Heart left ventricle (tissue), 16 donors: ENCODE measurements around the gene ITM2C. TPM values are rescaled to one million over a fixed set of nuclear protein-coding genes. Genes with fewer than 3 reads are reported as not detected.

Source experiments
- ATAC-seq, 4 donors: fragments of 200-7000 bp; cut with Tn5 transposase; one replicate each; pipeline ENCODE4 v1.9.1; 2020 to 2022; ENCODE audit warnings: moderate library complexity in 4 of 4, mild to moderate bottlenecking in 3 of 4, moderate number of reproducible peaks in 1 of 4
- DNase-seq, 5 donors: peaks; one replicate each; pipeline ENCODE4 v3.0.0-alpha.2; 2020
- H3K27ac ChIP-seq, 12 donors: fragments of 200-600 bp; sonication (generic) in 4 of 12; one replicate each; pipeline versions ENCODE4 v1.5.0 to v1.8.0; 2016 to 2022; ENCODE audit warnings: mild to moderate bottlenecking in 2 of 12
- H3K27me3 ChIP-seq, 9 donors: fragments of 200-600 bp; sonication (generic) in 2 of 9; one replicate each; pipeline versions ENCODE4 v1.5.1 to v1.8.0; 2016 to 2022; ENCODE audit warnings: mild to moderate bottlenecking in 3 of 9
- H3K36me3 ChIP-seq, 9 donors: fragments of 200-600 bp; sonication (generic) in 2 of 9; one replicate each; pipeline versions ENCODE4 v1.5.0 to v1.8.0; 2018 to 2022; ENCODE audit warnings: mild to moderate bottlenecking in 2 of 9
- H3K4me1 ChIP-seq, 12 donors: fragments of 200-600 bp; sonication (generic) in 4 of 12; one replicate each; pipeline versions ENCODE4 v1.5.0 to v1.8.0; 2016 to 2022; ENCODE audit warnings: mild to moderate bottlenecking in 3 of 12
- H3K4me3 ChIP-seq, 12 donors: fragments of 200-600 bp; sonication (generic) in 4 of 12; one replicate each; pipeline versions ENCODE4 v1.5.0 to v1.8.0; 2017 to 2022; ENCODE audit warnings: mild to moderate bottlenecking in 9 of 12, moderate library complexity in 4 of 12
- H3K9me3 ChIP-seq, 12 donors: fragments of 200-600 bp; sonication (generic) in 4 of 12; one replicate each; pipeline versions ENCODE4 v1.5.0 to v1.8.0; 2016 to 2022; ENCODE audit warnings: mild to moderate bottlenecking in 1 of 12
- POLR2A ChIP-seq, 2 donors: fragments of 450-650 bp; IDR thresholded peaks; one replicate each; pipeline ENCODE4 v1.6.1; 2017; ENCODE audit warnings: antibody characterized with exemption in 2 of 2, mild to moderate bottlenecking in 2 of 2, moderate library complexity in 2 of 2
- WGBS, 4 donors: extraction: QIAGEN DNeasy Blood & Tissue Kit in 2 of 4; methylation state at CpG; one replicate each; pipeline versions ENCODE4 v1.1.5 to v1.1.7; 2013 to 2018; 5-methylcytosine and 5-hydroxymethylcytosine counted together
- intact Hi-C, 10 donors: fragments of 100-400 bp; cut with DNase I; formaldehyde crosslinking; loops; one replicate each; pipeline versions ENCODE4 v1.11.1 to v1.14.2; 2022
- polyA plus RNA-seq, 2 donors: library from polyadenylated mRNA; stranded (reverse); fragments of 200-250 nt; gene quantifications; one replicate each; pipeline ENCODE4 v1.2.3, GENCODE V29; 2013
- total RNA-seq, 9 donors: library from RNA; depleted of rRNA in 2 of 9; stranded (reverse); fragments of >200 nt in 2 of 9; fragmentation: NEBNext Ultra II Directional in 3 of 9; extraction: Animal tissue kit (Norgen Biotek cat#: 25700) in 3 of 9; gene quantifications; one replicate each; pipeline versions ENCODE4 v1.1.0 to v1.2.4, GENCODE V29; 2016 to 2023
- TF ChIP-seq, protein P1 (sequence below), 12 donors: fragments of 200-600 bp; sonication (generic) in 4 of 12; IDR thresholded peaks; one replicate each; pipeline versions ENCODE4 v1.5.0 to v1.8.0; 2018 to 2022; ENCODE audit warnings: antibody characterized with exemption in 12 of 12, mild to moderate bottlenecking in 5 of 12
- donor health status: ischemic (EF 13 %, LVEDD 7.1; RV severe dilation, severe dysfunction).
- donor health status: healthy with polysubstance abuse.
- donor health status: DM: no; HTN: yes; CAD: no.
- donor health status: DM: no; HTN: no; CAD: no.
- donor health status: ischemic (EF 25% LVEDD 6.9; RV normal size, moderate dysfunction).
- donor health status: ischemic (EF 25% LVEDD 5.7; RV mildly dilated, moderate dysfunction).
- donor health status: healthy.
- donor health status: DM: yes; HTN: yes; CAD: no.
- donor health status: ischemic (EF 35%, LVEDD 5.7; RV mildly dilated, moderate dysfunction).
- donor health status: nonischemic (EF 11% LVEDD 7.7; RV severe dilation, severe dysfunction).
- donor health status: DM: yes; HTN: yes; CAD: no.
- donor health status: PGD.
- donor health status: ischemic (EF 29% LVEDD 5.4; RV normal size, mild dysfunction).
- donor health status: nonischemic (EF 23%, LVEDD 6.1; RV moderate dilation, normal function).

ITM2C gene
- total and polyA plus RNA-seq, 11 donors, result 19.7 to 36.6 (median 26.0) TPM

DNA sequence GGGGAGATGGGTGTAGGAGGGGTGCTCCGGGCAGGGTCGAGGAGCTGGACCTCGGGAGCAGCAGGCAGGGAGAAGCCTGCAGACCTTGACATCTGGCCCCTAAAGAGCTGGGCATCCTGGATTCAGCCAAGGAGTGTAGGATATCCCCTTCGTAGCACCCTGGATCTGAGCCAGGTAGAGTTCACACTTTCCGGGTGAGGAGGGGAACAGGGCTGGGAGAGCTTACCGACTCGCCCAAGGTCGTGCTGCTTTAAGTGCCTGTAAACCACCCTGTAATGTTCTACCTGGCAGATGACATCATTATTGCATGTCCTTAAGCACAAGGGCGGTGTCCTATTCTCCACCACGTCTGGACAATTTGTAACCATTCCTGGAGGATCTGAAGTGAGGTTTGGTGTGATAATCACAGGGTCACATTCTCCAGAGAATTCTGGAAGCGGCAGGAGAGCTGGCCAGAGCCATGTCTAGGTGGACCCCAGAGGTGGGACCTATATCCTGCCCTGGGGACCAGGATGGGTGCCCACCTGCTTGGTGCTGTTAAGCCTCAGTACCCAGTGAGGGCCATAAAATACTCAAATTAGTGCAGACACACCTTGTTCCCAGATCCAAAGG lies 14.6 kb downstream of the ITM2C start:
- TF ChIP-seq, protein P1, sequence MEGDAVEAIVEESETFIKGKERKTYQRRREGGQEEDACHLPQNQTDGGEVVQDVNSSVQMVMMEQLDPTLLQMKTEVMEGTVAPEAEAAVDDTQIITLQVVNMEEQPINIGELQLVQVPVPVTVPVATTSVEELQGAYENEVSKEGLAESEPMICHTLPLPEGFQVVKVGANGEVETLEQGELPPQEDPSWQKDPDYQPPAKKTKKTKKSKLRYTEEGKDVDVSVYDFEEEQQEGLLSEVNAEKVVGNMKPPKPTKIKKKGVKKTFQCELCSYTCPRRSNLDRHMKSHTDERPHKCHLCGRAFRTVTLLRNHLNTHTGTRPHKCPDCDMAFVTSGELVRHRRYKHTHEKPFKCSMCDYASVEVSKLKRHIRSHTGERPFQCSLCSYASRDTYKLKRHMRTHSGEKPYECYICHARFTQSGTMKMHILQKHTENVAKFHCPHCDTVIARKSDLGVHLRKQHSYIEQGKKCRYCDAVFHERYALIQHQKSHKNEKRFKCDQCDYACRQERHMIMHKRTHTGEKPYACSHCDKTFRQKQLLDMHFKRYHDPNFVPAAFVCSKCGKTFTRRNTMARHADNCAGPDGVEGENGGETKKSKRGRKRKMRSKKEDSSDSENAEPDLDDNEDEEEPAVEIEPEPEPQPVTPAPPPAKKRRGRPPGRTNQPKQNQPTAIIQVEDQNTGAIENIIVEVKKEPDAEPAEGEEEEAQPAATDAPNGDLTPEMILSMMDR (IDR thresholded peaks at IDR 0.05), result no peak
- no peak for TF ChIP-seq POLR2A (IDR thresholded peaks at IDR 0.05)
- Histone ChIP-seq H3K9me3 (no peaks in the 10 kb centered on the region), H3K4me3 (no peak overlapping the region), H3K27me3 (no peaks in the 10 kb centered on the region), H3K36me3 (peaks cover 0 to 26% (median 0%) of the 10 kb centered on the region in 9 donors), H3K27ac (no peak overlapping the region), H3K4me1 (no peaks in the 10 kb centered on the region)
- 48 to 67% (median 52%) methylated on average over 8 to 11 of the region's 11 CpGs for WGBS, 4 donors
- peak in 1 of 4 donors; percentile 38 for ATAC-seq
- intact Hi-C loops, result no loop called here
- DNase-seq, result peak in 2 of 5 donors; percentile 8 to 16

DNA sequence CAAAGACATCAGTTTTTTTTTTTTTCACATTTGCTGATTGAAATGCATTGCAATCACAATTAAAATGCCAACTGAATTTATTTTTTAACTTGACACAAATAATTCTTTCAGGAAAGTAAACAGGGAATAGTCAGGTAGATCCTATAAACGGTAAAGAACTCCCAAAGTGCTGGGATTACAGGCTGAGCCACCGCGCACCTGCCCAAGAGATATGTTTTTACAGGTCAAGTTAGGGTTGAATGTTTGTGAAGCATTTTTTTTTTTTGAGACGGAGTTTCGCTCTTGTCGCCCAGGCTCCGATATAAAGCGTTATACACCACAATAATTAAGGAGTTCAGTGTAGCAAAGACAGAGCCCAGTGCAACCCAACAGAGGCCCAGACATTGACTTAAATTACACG lies 15.1 kb downstream of the ITM2C start:
- ATAC-seq (no peak), DNase-seq (peak in 1 of 5 donors; percentile 3)
- TF ChIP-seq, protein P1 (IDR thresholded peaks at IDR 0.05), result no peak
- no peak for TF ChIP-seq POLR2A (IDR thresholded peaks at IDR 0.05)
- no peaks in the 10 kb centered on the region for H3K27me3 ChIP-seq
- H3K27ac ChIP-seq, result no peak overlapping the region
- intact Hi-C loops, result no loop called here
- no peaks in the 10 kb centered on the region for H3K9me3 ChIP-seq
- H3K36me3 ChIP-seq, result peaks cover 0 to 26% (median 0%) of the 10 kb centered on the region in 9 donors
- H3K4me1 ChIP-seq, result no peaks in the 10 kb centered on the region
- 80 to 96% (median 92%) methylated on average over 9 of the region's 9 CpGs for WGBS, 4 donors
- H3K4me3 ChIP-seq, result no peak overlapping the region

DNA sequence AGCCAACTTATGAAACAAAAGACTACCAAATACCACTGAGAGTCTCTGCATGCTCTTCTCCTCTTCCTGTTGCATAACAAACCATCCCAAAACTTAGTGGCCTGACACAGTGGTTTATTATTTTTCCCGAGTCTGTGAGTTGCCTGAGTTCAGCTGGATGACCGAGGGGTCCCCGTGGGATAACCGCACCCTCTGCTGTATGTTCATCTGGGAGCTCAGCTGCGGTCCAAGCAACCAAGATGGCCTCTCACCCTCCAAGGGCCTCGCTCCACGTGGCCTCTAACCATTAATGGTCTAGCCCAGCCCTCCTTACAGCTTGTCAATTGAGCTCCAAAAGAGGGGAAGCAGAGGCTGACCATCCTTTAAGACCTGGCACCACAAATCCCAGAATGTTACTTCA lies 17.1 kb downstream of the ITM2C start:
- no peak for ATAC-seq
- Histone ChIP-seq H3K4me3 (no peak overlapping the region), H3K27me3 (no peaks in the 10 kb centered on the region), H3K4me1 (peaks cover 0 to 9% (median 0%) of the 10 kb centered on the region in 12 donors), H3K27ac (no peak overlapping the region), H3K9me3 (no peaks in the 10 kb centered on the region), H3K36me3 (peaks cover 0 to 14% (median 0%) of the 10 kb centered on the region in 9 donors)
- 79 to 89% (median 87%) methylated on average over 7 of the region's 7 CpGs for WGBS, 4 donors
- TF ChIP-seq, protein P1 (IDR thresholded peaks at IDR 0.05), result no peak
- TF ChIP-seq POLR2A (IDR thresholded peaks at IDR 0.05), result no peak
- DNase-seq, result peak in 1 of 5 donors; percentile 25
- intact Hi-C loops, result no loop called here

DNA sequence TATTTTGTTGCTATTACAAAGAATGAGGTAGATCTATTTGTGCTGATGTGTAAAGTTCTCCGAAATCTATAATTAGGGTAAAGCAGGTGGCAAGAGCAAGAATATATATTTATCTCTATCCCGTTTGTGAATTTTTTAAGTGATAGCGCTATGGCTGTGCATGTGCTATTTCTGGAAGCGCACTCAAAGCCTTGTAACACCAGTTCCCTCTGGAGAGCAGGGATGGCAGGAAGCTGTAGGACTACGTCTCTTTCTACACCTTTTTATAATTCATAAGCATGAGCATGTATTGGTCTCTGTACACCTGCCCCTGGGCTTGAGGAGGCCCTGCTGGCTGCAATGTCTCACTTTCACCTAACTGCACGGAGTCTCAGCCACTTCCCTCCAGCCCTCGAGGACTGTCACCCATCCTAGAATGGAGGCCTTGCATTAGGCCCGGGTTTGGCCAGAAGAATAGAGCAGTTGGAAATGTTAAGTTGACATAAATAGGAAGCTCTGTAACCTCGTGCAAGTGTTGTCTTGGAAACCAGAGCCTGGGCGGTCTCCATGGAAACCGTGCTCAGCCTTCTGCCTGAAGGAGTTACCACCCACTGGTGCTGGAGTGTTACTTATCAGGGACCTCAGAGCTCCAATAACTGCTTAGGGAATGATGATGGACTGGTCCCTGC lies 20.9 kb downstream of the ITM2C start:
- Histone ChIP-seq H3K27ac (no peak overlapping the region), H3K4me1 (peaks cover 0 to 9% (median 0%) of the 10 kb centered on the region in 12 donors), H3K4me3 (no peak overlapping the region), H3K9me3 (no peaks in the 10 kb centered on the region), H3K36me3 (no peaks in the 10 kb centered on the region), H3K27me3 (no peaks in the 10 kb centered on the region)
- ATAC-seq (peak in 2 of 4 donors; percentile 22 to 37), DNase-seq (no peak)
- no peak for TF ChIP-seq POLR2A (IDR thresholded peaks at IDR 0.05)
- TF ChIP-seq, protein P1 (IDR thresholded peaks at IDR 0.05), result no peak
- intact Hi-C loops, result no loop called here
- 30 to 43% (median 41%) methylated on average over 11 of the region's 11 CpGs for WGBS, 4 donors
